H9 (cell line): ENCODE measurements around the gene KCNG2. TPM values are rescaled to one million over a fixed set of nuclear protein-coding genes. Genes with fewer than 3 reads are reported as not detected.

Experiments
- DNase-seq: peaks from one replicate; pipeline ENCODE4 v3.0.0-alpha.2; 2017
- H2AFZ ChIP-seq: one replicate; pipeline ENCODE4 v1.6.1; 2013; ENCODE audit warnings: mild to moderate bottlenecking, low read length, control low read depth, moderate library complexity
- H2AK5ac ChIP-seq: 2 replicates; pipeline ENCODE4 v1.6.1; 2013; ENCODE audit warnings: low read length, control low read depth, mixed read lengths; ENCODE audit not compliant: insufficient read length
- H2BK120ac ChIP-seq: one replicate; pipeline ENCODE4 v1.6.1; 2013; ENCODE audit warnings: low read depth, mild to moderate bottlenecking, low read length, control low read depth, inconsistent platforms; ENCODE audit not compliant: poor library complexity, severe bottlenecking
- H2BK12ac ChIP-seq: 2 replicates; pipeline ENCODE4 v1.6.1; 2013; ENCODE audit warnings: low read length, control low read depth, mixed read lengths, low read depth; ENCODE audit not compliant: insufficient read length
- H2BK15ac ChIP-seq: 2 replicates; pipeline ENCODE4 v1.6.1; 2013; ENCODE audit warnings: low read depth, low read length, control low read depth
- H2BK20ac ChIP-seq: one replicate; pipeline ENCODE4 v1.6.1; 2013; ENCODE audit warnings: low read depth, mild to moderate bottlenecking, low read length, control low read depth, inconsistent platforms; ENCODE audit not compliant: poor library complexity, severe bottlenecking
- H2BK5ac ChIP-seq: 2 replicates; pipeline ENCODE4 v1.6.1; 2013; ENCODE audit warnings: low read length, control low read depth, mixed read lengths; ENCODE audit not compliant: insufficient read length
- H3K14ac ChIP-seq: 2 replicates; pipeline ENCODE4 v1.6.1; 2013; ENCODE audit warnings: low read length, control low read depth; ENCODE audit not compliant: insufficient read depth
- H3K18ac ChIP-seq: 2 replicates; pipeline ENCODE4 v1.6.1; 2013; ENCODE audit warnings: low read depth, mild to moderate bottlenecking, mixed read lengths, low read length, control low read depth; ENCODE audit not compliant: insufficient read length
- H3K23ac ChIP-seq: 2 replicates; pipeline ENCODE4 v1.6.1; 2013; ENCODE audit warnings: low read length, control low read depth, mixed read lengths, low read depth; ENCODE audit not compliant: insufficient read length
- H3K23me2 ChIP-seq: 2 replicates; pipeline ENCODE4 v1.6.1; 2013; ENCODE audit warnings: low read depth, mild to moderate bottlenecking, mixed read lengths, low read length, control low read depth; ENCODE audit not compliant: insufficient read length, poor library complexity, severe bottlenecking
- H3K27ac ChIP-seq: 2 replicates; pipeline ENCODE4 v1.5.1; 2013; ENCODE audit warnings: low read length, control low read depth, mixed read lengths, low read depth; ENCODE audit not compliant: insufficient read length
- H3K27me3 ChIP-seq: 2 replicates; pipeline ENCODE4 v1.6.1; 2013; ENCODE audit warnings: low read length, control low read depth, inconsistent platforms; ENCODE audit not compliant: insufficient read depth
- H3K4ac ChIP-seq: 2 replicates; pipeline ENCODE4 v1.6.1; 2013; ENCODE audit warnings: low read depth, mild to moderate bottlenecking, control low read depth, inconsistent platforms, low read length, moderate library complexity
- H3K4me1 ChIP-seq: 2 replicates; pipeline ENCODE4 v1.6.1; 2013; ENCODE audit warnings: low read length, control low read depth, inconsistent platforms; ENCODE audit not compliant: insufficient read depth
- H3K4me2 ChIP-seq: 2 replicates; pipeline ENCODE4 v1.6.1; 2013; ENCODE audit warnings: low read length, control low read depth, mixed read lengths; ENCODE audit not compliant: insufficient read length, insufficient read depth
- H3K56ac ChIP-seq: 2 replicates; pipeline ENCODE4 v1.6.1; 2013; ENCODE audit warnings: low read depth, mild to moderate bottlenecking, mixed read lengths, low read length, control low read depth; ENCODE audit not compliant: insufficient read length
- H3K79me1 ChIP-seq: 2 replicates; pipeline ENCODE4 v1.6.1; 2013; ENCODE audit warnings: low read depth, mild to moderate bottlenecking, moderate library complexity, low read length, control low read depth, inconsistent platforms; ENCODE audit not compliant: insufficient read depth, poor library complexity, severe bottlenecking
- H3K79me2 ChIP-seq: 2 replicates; pipeline ENCODE4 v1.6.1; 2013; ENCODE audit warnings: low read length, control low read depth, inconsistent platforms; ENCODE audit not compliant: insufficient read depth
- H3K9ac ChIP-seq: 2 replicates; pipeline ENCODE4 v1.6.1; 2013; ENCODE audit warnings: low read length, control low read depth, mixed read lengths; ENCODE audit not compliant: insufficient read length; ENCODE audit errors: extremely low read depth
- H3K9me3 ChIP-seq: one replicate; pipeline ENCODE4 v1.6.1; 2013; ENCODE audit warnings: low read depth, low read length, inconsistent platforms; ENCODE audit not compliant: control insufficient read depth
- H3T11ph ChIP-seq: one replicate; pipeline ENCODE4 v1.6.1; 2013; ENCODE audit warnings: mild to moderate bottlenecking, low read length, control low read depth, inconsistent platforms
- H4K20me1 ChIP-seq: one replicate; pipeline ENCODE4 v1.6.1; 2013; ENCODE audit not compliant: control insufficient read depth, insufficient read length, insufficient read depth
- H4K5ac ChIP-seq: 2 replicates; pipeline ENCODE4 v1.6.1; 2013; ENCODE audit warnings: low read depth, mild to moderate bottlenecking, mixed read lengths, low read length, control low read depth; ENCODE audit not compliant: insufficient read length
- H4K8ac ChIP-seq: replicated peaks from 2 replicates; pipeline ENCODE4 v1.6.1; 2013; ENCODE audit warnings: low read length, control low read depth, mixed read lengths, low read depth; ENCODE audit not compliant: insufficient read length
- H4K91ac ChIP-seq: 2 replicates; pipeline ENCODE4 v1.6.1; 2013; ENCODE audit warnings: low read depth, mild to moderate bottlenecking, moderate library complexity, mixed read lengths, low read length, control low read depth; ENCODE audit not compliant: insufficient read length
- H3K27ac Mint-ChIP-seq, 3 experiments: 2 replicates in 2 of 3; 3 replicates in 1 of 3; pipeline ENCODE4 v1.8.0; 2020 to 2021; ENCODE audit warnings: mixed read lengths in 3 of 3, mild to moderate bottlenecking in 1 of 3, moderate library complexity in 1 of 3
- H3K27me3 Mint-ChIP-seq: 2 replicates; pipeline ENCODE4 v1.8.0; 2021; ENCODE audit warnings: low read depth, mild to moderate bottlenecking, moderate library complexity, mixed read lengths
- H3K36me3 Mint-ChIP-seq, 3 experiments: 2 replicates in 2 of 3; 3 replicates in 1 of 3; pipeline ENCODE4 v1.8.0; 2020 to 2021; ENCODE audit warnings: low read depth in 3 of 3, mixed read lengths in 3 of 3; ENCODE audit not compliant: insufficient read depth in 1 of 3
- H3K4me1 Mint-ChIP-seq, 2 experiments: 2 replicates each; pipeline ENCODE4 v1.8.0; 2020; ENCODE audit warnings: mixed read lengths in 2 of 2
- H3K4me3 Mint-ChIP-seq, 2 experiments: 2 replicates in 1 of 2; 3 replicates in 1 of 2; pipeline ENCODE4 v1.8.0; 2020 to 2021; ENCODE audit warnings: mild to moderate bottlenecking in 2 of 2, mixed read lengths in 2 of 2, moderate library complexity in 1 of 2
- H3K9me3 Mint-ChIP-seq, 2 experiments: 2 replicates in 1 of 2; 3 replicates in 1 of 2; pipeline ENCODE4 v1.8.0; 2020; ENCODE audit warnings: mild to moderate bottlenecking in 2 of 2, mixed read lengths in 2 of 2, moderate library complexity in 1 of 2
- CTCF ChIP-seq: fragments of 200-600 bp; sonication (generic); conservative IDR thresholded peaks from 3 replicates; pipeline ENCODE4 v1.8.0; 2021; ENCODE audit warnings: antibody characterized with exemption, mild to moderate bottlenecking
- WGBS: extraction: QIAGEN DNeasy Blood & Tissue Kit; methylation state at CpG from one replicate; pipeline ENCODE4 v1.1.7; 2013; ENCODE audit warnings: missing lambda C conversion rate, low lambda C conversion rate, mixed read lengths; ENCODE audit not compliant: insufficient read length; ENCODE audit errors: extremely low coverage; 5-methylcytosine and 5-hydroxymethylcytosine counted together
- total RNA-seq: library from RNA; stranded (reverse); gene quantifications from 2 replicates; pipeline ENCODE4 v1.2.1, GENCODE V29; 2021

Gene KCNG2
- total RNA-seq, 1 experiment from 2014 or later, result 0.15 TPM

GRCh38 chr18:79931475-79931874, 133.7 kb downstream of the KCNG2 start:
- Histone ChIP-seq H3K14ac (no peak overlapping the region), H3K27me3 (no peaks in the 10 kb centered on the region; the same call in 1 of the 2 replicates), H2AK5ac (no peak overlapping the region), H3T11ph (no peak overlapping the region), H3K79me1 (no peaks in the 10 kb centered on the region), H4K5ac (no peak overlapping the region), H3K79me2 (no peaks in the 10 kb centered on the region), H3K4me2 (no peak overlapping the region), H3K9me3 (peaks cover 5% of the 10 kb centered on the region), H2BK15ac (no peak overlapping the region), H3K56ac (no peak overlapping the region), H2BK12ac (no peak overlapping the region), H4K91ac (no peak overlapping the region), H4K20me1 (peaks cover 3% of the 10 kb centered on the region), H2BK20ac (no peak overlapping the region), H3K23ac (no peak overlapping the region), H3K18ac (no peak overlapping the region), H3K23me2 (no peaks in the 10 kb centered on the region), H3K4me1 (no peaks in the 10 kb centered on the region), H3K27ac (no peak overlapping the region), H4K8ac (no peak overlapping the region), H2BK120ac (no peak overlapping the region), H2AFZ (no peak overlapping the region), H3K4ac (no peak overlapping the region), H2BK5ac (no peak overlapping the region), H3K9ac (no peak overlapping the region)
- peaks cover 14 to 60% (median 26%) of the 10 kb centered on the region in 3 experiments for H3K36me3 Mint-ChIP-seq
- H3K27ac Mint-ChIP-seq, result no peak overlapping the region
- H3K9me3 Mint-ChIP-seq, result peaks cover 37 to 44% of the 10 kb centered on the region in 2 experiments
- DNase-seq, result no peak
- TF ChIP-seq CTCF, result no peak
- H3K4me3 Mint-ChIP-seq, result no peak overlapping the region
- peaks cover 6% of the 10 kb centered on the region; the same call in 1 of the 2 replicates for H3K27me3 Mint-ChIP-seq
- no CpG with 5 or more reads among the region's 2 CpGs for WGBS
- H3K4me1 Mint-ChIP-seq, result peaks cover 10 to 17% of the 10 kb centered on the region in 2 experiments
